HG03103 (cell line): ENCODE data around the gene GLT8D1.
A peak's percentile ranks its signal among the peaks of the same experiment; 100 is the strongest.
"Not testable (repeated sequence)": the region's sequence is repeated elsewhere in the genome, so short reads cannot be mapped to it uniquely, and the experiment has no call there.

Source experiments
- ATAC-seq: cut with Tn5 transposase; IDR thresholded peaks from one replicate; pipeline ENCODE4 v1.9.1; 2021; ENCODE audit warnings: low read depth; ENCODE audit not compliant: unreplicated experiment

The GLT8D1 gene

GRCh38 chr3:52705688-52706686 is at the start of gene GLT8D1, which contains the start of gene SPCS1:
Gene GLT8D1, minus strand, starts transcription at chr3:52705791. Its CDS starts 5,331 bp downstream, at chr3:52700460.
Gene SPCS1, plus strand, starts transcription at chr3:52706106. Its CDS starts 141 bp downstream, at chr3:52706247.
- ATAC-seq, result peak; percentile 65

GRCh38 chr3:52754373-52754772 is 48.8 kb upstream of the GLT8D1 start:
- ATAC-seq, result no peak

- no peak for ATAC-seq
Measured at GRCh38 chr3:52752045-52752660, 46.6 kb upstream of the GLT8D1 start.

GRCh38 chr3:52743721-52744120 is 38.1 kb upstream of the GLT8D1 start:
- no peak for ATAC-seq

- no peak for ATAC-seq
Measured at GRCh38 chr3:52743152-52743551, 37.6 kb upstream of the GLT8D1 start.

GRCh38 chr3:52742418-52743041 is 36.9 kb upstream of the GLT8D1 start:
- ATAC-seq, result no peak

GRCh38 chr3:52739730-52740129 is 34.1 kb upstream of the GLT8D1 start:
- ATAC-seq, result no peak

GRCh38 chr3:52733256-52733891 is 27.8 kb upstream of the GLT8D1 start:
- ATAC-seq, result no peak

- ATAC-seq, result no peak
Measured at GRCh38 chr3:52731590-52731989, 26.0 kb upstream of the GLT8D1 start.

- ATAC-seq, result no peak
Measured at GRCh38 chr3:52730681-52731080, 25.1 kb upstream of the GLT8D1 start.

GRCh38 chr3:52728753-52729152 is 23.2 kb upstream of the GLT8D1 start:
- ATAC-seq, result not testable (repeated sequence)

GRCh38 chr3:52724511-52724910 is 18.9 kb upstream of the GLT8D1 start:
- ATAC-seq, result no peak

- ATAC-seq, result no peak
Measured at GRCh38 chr3:52723935-52724334, 18.3 kb upstream of the GLT8D1 start.

GRCh38 chr3:52722491-52722890 is 16.9 kb upstream of the GLT8D1 start:
- ATAC-seq, result no peak

GRCh38 chr3:52721730-52722008 is 16.1 kb upstream of the GLT8D1 start:
- no peak for ATAC-seq

GRCh38 chr3:52721002-52721729 is 15.6 kb upstream of the GLT8D1 start:
- ATAC-seq, result peak; percentile 79

- ATAC-seq, result no peak
Measured at GRCh38 chr3:52719618-52720017, 14.0 kb upstream of the GLT8D1 start.

- ATAC-seq, result no peak
Measured at GRCh38 chr3:52715714-52716305, 10.2 kb upstream of the GLT8D1 start.

GRCh38 chr3:52714335-52715302 is 9.0 kb upstream of the GLT8D1 start:
- ATAC-seq, result no peak
